Measurements from ENCODE around the gene PON2. TPM values are rescaled to one million over a fixed set of nuclear protein-coding genes. Genes with fewer than 3 reads are reported as not detected.

Gene PON2
- total and polyA plus RNA-seq, 10 of the 15 experiments (the other 5 are each of a cell fraction or from before 2014, with no cell fraction given) = 22.9 to 127 (median 46.1) TPM

DNA sequence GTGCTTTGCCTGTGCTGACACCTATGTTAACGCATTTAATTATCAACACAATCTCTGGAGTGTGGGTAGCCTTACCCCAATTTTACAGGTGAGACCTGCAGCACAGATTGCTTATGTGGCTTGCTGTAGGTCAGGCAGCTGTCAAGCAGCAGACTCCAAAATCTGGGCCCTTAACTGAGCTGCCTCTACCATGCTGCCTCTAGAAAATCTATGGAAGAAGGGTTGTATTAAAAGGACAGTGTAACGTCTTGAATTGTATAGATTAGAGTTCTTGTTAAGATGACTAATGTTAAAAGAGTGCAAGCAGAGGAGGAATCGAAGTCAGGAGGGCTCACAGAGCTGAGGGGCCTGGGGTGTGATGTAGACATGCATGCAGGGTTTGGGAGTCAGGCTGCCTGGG, 37.4 kb downstream of the PON2 start:
- no peak for FAIRE-seq

More for the DNA sequence above, 37.4 kb downstream of the PON2 start:
- Histone ChIP-seq H3K4me3 (no peak overlapping the region), H4K20me1 (ENCODE audit: control insufficient read depth, insufficient read depth) (no peaks in the 10 kb centered on the region), H3K4me2 (ENCODE audit: control insufficient read depth, insufficient read depth) (no peak overlapping the region), H3K4me1 (ENCODE audit: control insufficient read depth, insufficient read depth, low read length) (no peaks in the 10 kb centered on the region), H2AFZ (ENCODE audit: control insufficient read depth, low read depth, low read length) (no peak overlapping the region), H3K27ac (ENCODE audit: control insufficient read depth, insufficient read depth) (no peak overlapping the region), H3K79me2 (ENCODE audit: control insufficient read depth, insufficient read depth, low read length) (no peaks in the 10 kb centered on the region), H3K36me3 (ENCODE audit: control insufficient read depth in 2 of 2, insufficient read depth in 2 of 2, low read length in 1 of 2) (no peaks in the 10 kb centered on the region), H3K9me3 (replicated peaks; ENCODE audit: control insufficient read depth, insufficient read depth, low read length) (no peaks in the 10 kb centered on the region; the same call in 2 of the 3 replicates), H3K9ac (ENCODE audit: control insufficient read depth, insufficient read depth, low read length) (no peak overlapping the region), H3K27me3 (replicated peaks in 1 of 2; ENCODE audit: control insufficient read depth in 2 of 2, insufficient read depth in 2 of 2, low read length in 1 of 2) (peaks cover 0 to 6% of the 10 kb centered on the region in 2 experiments; a peak in 2 of 4 replicates)
- no peak for ATAC-seq
- WGBS (ENCODE audit: insufficient coverage, insufficient replicate concordance, low lambda C conversion rate, missing lambda C conversion rate) = 37% methylated on average over 3 of the region's 3 CpGs
- no TSS peak for BruUV-seq (replicated peaks)
- SMC1A ChIA-PET (ENCODE audit: uncharacterized antibody, unreplicated experiment) = interaction anchor here (0.9 to 5.3 kb wide), 8 partner anchors 9 to 82 kb away, joined by 3 to 32 read pairs (median 3); no protein-coding TSS in a partner anchor
- intact Hi-C loops (cut with micrococcal nuclease; ENCODE audit: unreplicated experiment) (no loop called here), in situ Hi-C loops (cut with MboI) (no loop called here)
- RAD21 ChIA-PET (ENCODE audit: unreplicated experiment) = interaction anchor here (0.8 kb wide), 1 partner anchor 30 kb away, joined by 3 read pairs; no protein-coding TSS in a partner anchor
- DNase-seq (ENCODE audit: low read depth, low spot score) = no peak
- POLR2A ChIA-PET = no interaction called here
- CTCF ChIA-PET = interaction anchor here (1.2 to 1.6 kb wide), 2 partner anchors 22 to 79 kb away, joined by 3 to 9 read pairs; no protein-coding TSS in a partner anchor
- no peak for TF ChIP-seq EED (IDR thresholded peaks at IDR 0.05; ENCODE audit: low read depth)
- TF ChIP-seq, protein P1, sequence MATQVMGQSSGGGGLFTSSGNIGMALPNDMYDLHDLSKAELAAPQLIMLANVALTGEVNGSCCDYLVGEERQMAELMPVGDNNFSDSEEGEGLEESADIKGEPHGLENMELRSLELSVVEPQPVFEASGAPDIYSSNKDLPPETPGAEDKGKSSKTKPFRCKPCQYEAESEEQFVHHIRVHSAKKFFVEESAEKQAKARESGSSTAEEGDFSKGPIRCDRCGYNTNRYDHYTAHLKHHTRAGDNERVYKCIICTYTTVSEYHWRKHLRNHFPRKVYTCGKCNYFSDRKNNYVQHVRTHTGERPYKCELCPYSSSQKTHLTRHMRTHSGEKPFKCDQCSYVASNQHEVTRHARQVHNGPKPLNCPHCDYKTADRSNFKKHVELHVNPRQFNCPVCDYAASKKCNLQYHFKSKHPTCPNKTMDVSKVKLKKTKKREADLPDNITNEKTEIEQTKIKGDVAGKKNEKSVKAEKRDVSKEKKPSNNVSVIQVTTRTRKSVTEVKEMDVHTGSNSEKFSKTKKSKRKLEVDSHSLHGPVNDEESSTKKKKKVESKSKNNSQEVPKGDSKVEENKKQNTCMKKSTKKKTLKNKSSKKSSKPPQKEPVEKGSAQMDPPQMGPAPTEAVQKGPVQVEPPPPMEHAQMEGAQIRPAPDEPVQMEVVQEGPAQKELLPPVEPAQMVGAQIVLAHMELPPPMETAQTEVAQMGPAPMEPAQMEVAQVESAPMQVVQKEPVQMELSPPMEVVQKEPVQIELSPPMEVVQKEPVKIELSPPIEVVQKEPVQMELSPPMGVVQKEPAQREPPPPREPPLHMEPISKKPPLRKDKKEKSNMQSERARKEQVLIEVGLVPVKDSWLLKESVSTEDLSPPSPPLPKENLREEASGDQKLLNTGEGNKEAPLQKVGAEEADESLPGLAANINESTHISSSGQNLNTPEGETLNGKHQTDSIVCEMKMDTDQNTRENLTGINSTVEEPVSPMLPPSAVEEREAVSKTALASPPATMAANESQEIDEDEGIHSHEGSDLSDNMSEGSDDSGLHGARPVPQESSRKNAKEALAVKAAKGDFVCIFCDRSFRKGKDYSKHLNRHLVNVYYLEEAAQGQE (IDR thresholded peaks at IDR 0.05; ENCODE audit: low read depth, low read length) = no peak
- TF ChIP-seq MYC (IDR thresholded peaks at IDR 0.05; ENCODE audit: insufficient read depth, insufficient read length, insufficient replicate concordance, low read length, severe bottlenecking) = no peak
- no peak for TF ChIP-seq NFYB (IDR thresholded peaks at IDR 0.05; ENCODE audit: insufficient read depth, low read depth, low read length)
- TF ChIP-seq, protein P2, sequence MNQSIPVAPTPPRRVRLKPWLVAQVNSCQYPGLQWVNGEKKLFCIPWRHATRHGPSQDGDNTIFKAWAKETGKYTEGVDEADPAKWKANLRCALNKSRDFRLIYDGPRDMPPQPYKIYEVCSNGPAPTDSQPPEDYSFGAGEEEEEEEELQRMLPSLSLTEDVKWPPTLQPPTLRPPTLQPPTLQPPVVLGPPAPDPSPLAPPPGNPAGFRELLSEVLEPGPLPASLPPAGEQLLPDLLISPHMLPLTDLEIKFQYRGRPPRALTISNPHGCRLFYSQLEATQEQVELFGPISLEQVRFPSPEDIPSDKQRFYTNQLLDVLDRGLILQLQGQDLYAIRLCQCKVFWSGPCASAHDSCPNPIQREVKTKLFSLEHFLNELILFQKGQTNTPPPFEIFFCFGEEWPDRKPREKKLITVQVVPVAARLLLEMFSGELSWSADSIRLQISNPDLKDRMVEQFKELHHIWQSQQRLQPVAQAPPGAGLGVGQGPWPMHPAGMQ (IDR thresholded peaks at IDR 0.05; ENCODE audit: borderline replicate concordance) = no peak
- no peak for TF ChIP-seq SREBF1 (IDR thresholded peaks at IDR 0.05; ENCODE audit: low read length)
- TF ChIP-seq ASH2L (IDR thresholded peaks at IDR 0.05; ENCODE audit: borderline replicate concordance, low read depth) = no peak
- TF ChIP-seq RAD21 (IDR thresholded peaks at IDR 0.05; ENCODE audit: insufficient read depth, low read depth, low read length) = no peak
- TF ChIP-seq CREB1 (IDR thresholded peaks at IDR 0.05; ENCODE audit: low read depth) = no peak
- TF ChIP-seq HDAC6 (IDR thresholded peaks at IDR 0.05; ENCODE audit: unreplicated experiment) = no peak
- TF ChIP-seq TARDBP (IDR thresholded peaks at IDR 0.05; ENCODE audit: borderline replicate concordance) = no peak
